Liver (tissue), 2 donors: ENCODE measurements around the gene KIZ.

Experiments used
- SP1 ChIP-seq: IDR thresholded peaks from 2 replicates; pipeline ENCODE4 v1.6.1; 2018; ENCODE audit warnings: antibody characterized with exemption, mild to moderate bottlenecking
- TF ChIP-seq, protein P1 (sequence below): IDR thresholded peaks from 2 replicates; pipeline ENCODE4 v1.6.1; 2016; ENCODE audit warnings: antibody characterized with exemption, mild to moderate bottlenecking
- donor health status: healthy.

DNA sequence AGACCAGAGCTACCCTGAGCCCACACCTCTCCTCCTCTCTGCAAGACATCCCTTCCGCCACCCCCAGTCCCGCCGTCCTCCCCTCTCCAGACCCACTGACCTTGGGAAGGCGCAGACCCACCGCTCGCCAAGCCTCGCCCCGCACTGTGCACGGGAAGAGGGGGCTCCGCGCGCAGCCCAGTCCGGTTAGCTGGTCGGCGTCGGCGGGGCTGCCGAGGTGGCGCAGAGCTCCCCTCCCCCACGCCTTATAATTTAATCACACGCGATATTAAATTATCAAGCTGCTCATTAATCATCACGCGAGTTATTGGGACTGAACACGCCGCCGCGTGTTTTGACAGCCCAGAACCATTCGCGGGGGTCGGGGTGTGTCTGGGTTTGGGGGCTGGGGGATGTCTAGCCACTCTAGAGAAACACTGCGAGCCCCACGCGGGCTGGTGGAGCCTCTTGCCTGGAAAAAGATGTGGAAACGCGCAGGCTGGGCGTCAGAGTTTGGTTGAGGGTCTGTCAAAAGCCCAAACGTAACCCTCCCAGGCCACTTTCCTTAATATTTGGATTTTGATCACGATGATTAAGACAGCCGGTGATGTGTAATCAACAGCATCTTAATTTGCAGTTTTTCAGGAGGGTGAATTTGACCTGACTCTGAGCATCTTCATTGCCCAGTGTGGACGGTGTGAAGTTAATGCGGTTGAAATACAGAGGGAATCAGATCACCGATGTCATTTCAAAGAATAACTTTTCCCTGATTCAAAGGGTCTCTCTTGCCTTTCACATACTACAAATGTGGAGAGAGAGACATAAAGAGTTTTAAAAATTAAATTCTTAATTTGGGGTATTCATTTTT, 19.5 kb upstream of the KIZ start, which contains the start of gene LINC00237:
- no peak for TF ChIP-seq SP1
- TF ChIP-seq, protein P1, sequence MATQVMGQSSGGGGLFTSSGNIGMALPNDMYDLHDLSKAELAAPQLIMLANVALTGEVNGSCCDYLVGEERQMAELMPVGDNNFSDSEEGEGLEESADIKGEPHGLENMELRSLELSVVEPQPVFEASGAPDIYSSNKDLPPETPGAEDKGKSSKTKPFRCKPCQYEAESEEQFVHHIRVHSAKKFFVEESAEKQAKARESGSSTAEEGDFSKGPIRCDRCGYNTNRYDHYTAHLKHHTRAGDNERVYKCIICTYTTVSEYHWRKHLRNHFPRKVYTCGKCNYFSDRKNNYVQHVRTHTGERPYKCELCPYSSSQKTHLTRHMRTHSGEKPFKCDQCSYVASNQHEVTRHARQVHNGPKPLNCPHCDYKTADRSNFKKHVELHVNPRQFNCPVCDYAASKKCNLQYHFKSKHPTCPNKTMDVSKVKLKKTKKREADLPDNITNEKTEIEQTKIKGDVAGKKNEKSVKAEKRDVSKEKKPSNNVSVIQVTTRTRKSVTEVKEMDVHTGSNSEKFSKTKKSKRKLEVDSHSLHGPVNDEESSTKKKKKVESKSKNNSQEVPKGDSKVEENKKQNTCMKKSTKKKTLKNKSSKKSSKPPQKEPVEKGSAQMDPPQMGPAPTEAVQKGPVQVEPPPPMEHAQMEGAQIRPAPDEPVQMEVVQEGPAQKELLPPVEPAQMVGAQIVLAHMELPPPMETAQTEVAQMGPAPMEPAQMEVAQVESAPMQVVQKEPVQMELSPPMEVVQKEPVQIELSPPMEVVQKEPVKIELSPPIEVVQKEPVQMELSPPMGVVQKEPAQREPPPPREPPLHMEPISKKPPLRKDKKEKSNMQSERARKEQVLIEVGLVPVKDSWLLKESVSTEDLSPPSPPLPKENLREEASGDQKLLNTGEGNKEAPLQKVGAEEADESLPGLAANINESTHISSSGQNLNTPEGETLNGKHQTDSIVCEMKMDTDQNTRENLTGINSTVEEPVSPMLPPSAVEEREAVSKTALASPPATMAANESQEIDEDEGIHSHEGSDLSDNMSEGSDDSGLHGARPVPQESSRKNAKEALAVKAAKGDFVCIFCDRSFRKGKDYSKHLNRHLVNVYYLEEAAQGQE: no peak
